Limb (tissue), 2 donors: Measurements from ENCODE around the gene PROK2.
A peak's percentile ranks its signal among the peaks of the same experiment; 100 is the strongest.

ENCODE experiments used
- DNase-seq, 2 donors: peaks; one replicate each; pipeline ENCODE4 v3.0.0-alpha.2; 2016; ENCODE audit errors: extremely low spot score in 2 of 2

PROK2 gene, protein sequence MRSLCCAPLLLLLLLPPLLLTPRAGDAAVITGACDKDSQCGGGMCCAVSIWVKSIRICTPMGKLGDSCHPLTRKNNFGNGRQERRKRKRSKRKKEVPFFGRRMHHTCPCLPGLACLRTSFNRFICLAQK

GRCh38 chr3:71784914-71785531, at the start of gene PROK2:
Gene PROK2 (minus strand): TSS chr3:71785148. CDS start chr3:71785052, 96 bp downstream.
- peak in 1 of 2 donors; percentile 59 for DNase-seq

GRCh38 chr3:71831599-71831998, 46.7 kb upstream of the PROK2 start:
- no peak for DNase-seq

- DNase-seq, result no peak
These were observed 40.8 kb upstream of the PROK2 start for GRCh38 chr3:71825551-71826283.

DNA sequence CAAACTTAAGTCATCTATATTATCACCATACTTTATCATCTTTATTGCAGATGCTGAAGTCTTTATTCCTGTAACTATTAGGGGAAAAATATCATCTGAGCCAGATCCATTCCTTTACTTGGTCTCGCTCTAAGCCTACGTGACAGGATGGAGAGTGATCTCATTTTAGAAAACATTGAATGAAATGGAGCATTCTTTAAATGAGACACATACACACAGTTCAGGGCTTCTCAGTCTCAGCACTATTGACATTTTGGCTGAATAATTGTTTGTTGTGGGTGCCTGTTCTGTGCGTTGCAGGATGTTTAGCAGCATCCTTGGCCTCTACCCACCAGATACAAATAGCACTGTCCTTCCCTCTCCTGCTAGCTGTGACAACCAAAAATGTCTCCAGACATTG, 36.2 kb upstream of the PROK2 start:
- DNase-seq, result no peak

DNA sequence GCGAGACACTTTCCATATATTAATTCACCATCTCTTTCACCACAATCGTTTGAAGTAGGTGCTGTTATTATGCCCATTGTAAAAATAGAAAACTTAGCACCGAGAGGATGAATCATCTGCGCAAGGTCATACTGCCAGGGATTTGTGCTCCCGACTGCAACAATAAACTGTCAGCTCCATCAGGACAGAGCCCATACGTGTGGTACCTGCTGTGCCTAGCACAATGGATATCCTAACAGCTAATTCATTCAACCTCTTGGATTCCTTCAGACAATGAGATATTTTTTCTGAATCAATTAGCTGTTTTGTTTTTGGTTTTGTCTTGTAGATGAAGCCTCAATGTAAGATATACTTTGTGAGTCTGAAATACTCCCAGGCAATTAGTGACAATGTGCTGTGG, 32.3 kb upstream of the PROK2 start:
- no peak for DNase-seq

- no peak for DNase-seq
These were observed 31.8 kb upstream of the PROK2 start for GRCh38 chr3:71816767-71817156.

DNA sequence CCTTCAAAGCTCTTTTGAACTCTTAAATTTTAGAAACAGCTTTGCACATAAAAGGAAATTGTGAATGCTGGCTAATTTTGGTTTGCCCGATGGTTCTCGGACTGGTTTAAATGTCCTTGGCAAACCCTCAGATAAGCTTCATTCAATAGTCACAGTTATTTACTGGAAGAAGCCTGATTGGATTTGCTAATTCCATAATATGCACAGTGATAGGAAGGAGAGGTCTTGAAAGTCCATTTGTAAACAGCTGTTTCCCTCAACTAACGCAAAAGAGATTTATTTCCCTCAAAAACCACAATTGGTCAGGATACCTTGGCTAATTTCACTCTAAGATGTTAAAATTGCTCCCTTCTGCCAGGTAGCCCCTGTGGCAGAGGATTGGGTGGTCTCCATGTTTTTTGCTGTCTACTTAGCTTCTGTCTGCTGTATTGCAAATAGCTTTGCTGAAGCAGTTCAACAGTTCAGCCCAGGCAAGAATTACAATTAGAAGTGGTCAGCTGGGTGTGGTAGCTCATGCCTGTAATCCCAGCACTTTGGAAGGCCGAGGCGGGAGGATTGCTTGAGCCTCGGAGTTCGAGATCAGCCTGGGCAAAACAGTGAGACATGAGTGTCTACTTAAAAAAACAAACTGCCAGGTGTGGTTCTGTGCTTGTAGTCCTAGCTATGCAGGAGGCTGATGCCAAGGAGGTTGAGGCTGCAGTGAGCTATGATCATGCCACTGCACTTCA, 30.6 kb upstream of the PROK2 start:
- DNase-seq, result no peak

- no peak for DNase-seq
These were observed 28.8 kb upstream of the PROK2 start for GRCh38 chr3:71813704-71814103.

- no peak for DNase-seq
These were observed 28.1 kb upstream of the PROK2 start for GRCh38 chr3:71813073-71813472.

GRCh38 chr3:71810056-71810455, 25.1 kb upstream of the PROK2 start:
- DNase-seq, result no peak

DNA sequence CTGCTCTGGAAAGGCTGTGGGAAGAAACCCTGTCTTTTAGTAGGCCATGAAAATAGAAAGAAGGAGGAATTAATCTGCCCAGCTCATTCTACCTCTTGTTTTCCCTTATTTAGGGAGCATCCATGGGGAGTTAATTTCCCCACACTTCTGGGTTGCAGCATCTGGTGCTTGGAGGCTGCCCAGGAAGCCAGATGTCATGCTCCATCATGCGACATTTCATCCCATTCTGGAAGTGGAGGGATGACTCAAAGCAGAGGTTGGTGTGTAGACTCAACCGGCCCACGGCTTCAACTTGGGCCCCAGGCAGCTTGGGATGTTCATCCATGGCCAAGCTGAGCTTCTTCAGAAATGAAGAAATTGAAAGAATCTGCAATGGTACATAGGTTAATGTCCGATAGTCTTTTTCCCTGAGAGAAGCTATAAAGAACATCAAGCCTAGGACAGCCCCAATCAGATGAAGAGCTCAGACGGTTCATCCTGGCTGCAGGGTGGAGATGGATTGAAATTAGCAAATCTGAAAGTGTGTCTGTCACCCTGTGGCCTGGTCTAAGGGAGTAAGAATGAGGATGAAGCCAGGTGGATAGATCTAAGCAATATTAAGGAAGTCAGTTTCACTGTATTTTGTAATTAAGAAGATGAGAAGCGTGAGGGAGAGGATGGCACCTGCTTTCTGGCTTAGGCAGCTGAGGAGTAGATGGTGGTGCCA, 24.5 kb upstream of the PROK2 start:
- DNase-seq, result no peak

GRCh38 chr3:71806736-71807135, 21.8 kb upstream of the PROK2 start:
- no peak for DNase-seq

GRCh38 chr3:71805691-71806090, 20.7 kb upstream of the PROK2 start:
- no peak for DNase-seq

DNA sequence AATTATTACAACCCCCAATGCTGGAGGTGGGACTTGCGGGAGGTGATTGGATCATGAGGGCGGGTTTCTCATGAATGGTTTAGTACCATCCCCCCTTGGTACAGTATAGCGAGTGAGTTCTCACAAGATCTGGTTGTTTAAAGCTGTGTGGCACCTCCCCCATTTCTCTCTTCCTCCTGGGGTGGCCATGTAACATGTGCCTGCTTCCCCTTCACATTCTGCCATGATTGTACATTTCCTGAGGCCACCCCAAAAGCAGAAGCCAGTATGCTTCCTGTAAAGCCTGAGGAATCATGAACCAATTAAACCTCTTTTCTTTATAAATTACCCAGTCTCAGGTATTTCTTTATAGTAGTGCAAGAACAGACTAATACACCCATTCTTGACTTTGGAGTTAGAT, 20.3 kb upstream of the PROK2 start:
- no peak for DNase-seq

DNA sequence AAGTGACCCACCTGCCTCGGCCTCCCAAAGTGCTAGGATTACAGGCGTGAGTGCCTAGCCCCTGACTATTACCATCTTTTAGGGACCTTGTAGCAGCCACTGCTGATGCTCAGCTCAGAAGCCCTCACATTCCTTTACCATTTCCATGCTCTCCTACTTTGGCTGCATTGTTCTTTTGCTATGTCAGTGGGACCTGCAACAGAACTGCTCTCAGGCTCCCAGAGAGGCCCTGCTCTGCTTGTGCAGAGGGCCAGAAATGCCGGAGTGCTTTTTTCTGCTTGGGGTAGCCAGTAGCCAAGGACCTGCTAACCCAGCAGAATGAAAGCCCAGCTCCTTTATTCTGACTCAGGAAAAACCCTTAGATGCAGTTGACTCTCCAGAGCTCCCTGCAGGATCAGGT, 18.3 kb upstream of the PROK2 start:
- DNase-seq, result no peak

- DNase-seq, result no peak
These were observed 17.0 kb upstream of the PROK2 start for GRCh38 chr3:71801986-71802385.

DNA sequence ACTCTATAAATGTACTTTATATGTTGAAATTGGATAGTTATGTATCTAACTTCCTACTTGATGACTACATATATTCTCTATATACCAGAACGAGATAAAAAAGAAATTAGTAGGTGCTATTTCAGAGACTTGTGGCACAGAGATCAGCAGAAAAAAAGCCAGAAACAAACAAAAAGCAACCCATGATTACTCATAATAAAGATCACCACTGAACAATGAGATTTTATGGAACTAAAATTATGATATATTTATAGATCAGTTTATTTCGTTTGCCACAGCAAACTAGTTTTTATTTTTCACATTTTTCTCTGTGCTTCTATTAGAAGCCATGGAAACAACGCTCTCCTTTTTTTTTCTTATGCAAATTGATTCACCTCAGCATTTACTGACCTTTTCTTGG, 15.1 kb upstream of the PROK2 start:
- DNase-seq, result no peak

DNA sequence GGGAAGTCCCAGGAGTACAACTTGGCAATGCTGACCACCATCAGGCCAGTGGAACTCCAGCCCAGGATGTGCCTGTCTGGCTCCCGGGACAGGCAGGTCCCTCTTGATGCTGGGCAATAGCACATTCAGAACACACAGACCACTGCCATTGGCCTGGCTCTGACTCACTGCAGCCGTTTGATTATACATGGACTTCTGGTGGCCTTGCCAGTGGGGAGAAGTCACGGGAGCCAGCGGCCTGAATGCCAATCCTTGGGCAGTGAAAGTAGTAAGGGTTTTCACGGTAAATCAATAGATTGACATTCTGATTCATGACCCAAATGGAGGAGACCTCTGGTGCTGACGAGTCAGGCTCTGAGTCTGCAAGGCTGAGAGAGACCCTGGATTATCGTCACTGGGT, 12.5 kb upstream of the PROK2 start:
- DNase-seq, result no peak

DNA sequence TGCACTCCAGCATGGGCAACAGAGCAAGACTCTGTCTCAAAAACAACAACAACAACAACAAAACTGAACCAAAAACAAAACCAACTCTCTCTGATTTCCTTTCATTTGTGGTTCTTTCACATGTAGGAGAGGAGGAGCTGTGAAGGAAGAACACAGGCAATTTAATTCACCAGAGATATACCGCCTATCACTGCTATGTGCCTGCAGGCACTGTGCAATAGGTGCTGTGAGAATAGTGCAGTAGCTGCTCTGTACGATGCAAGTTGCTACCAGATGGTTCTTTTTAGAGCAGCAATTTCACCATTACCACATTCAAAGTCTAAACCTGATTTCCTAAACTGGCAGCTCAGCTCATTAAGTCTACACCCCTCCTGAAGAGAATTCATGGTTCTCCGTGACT, 11.3 kb upstream of the PROK2 start:
- no peak for DNase-seq

DNA sequence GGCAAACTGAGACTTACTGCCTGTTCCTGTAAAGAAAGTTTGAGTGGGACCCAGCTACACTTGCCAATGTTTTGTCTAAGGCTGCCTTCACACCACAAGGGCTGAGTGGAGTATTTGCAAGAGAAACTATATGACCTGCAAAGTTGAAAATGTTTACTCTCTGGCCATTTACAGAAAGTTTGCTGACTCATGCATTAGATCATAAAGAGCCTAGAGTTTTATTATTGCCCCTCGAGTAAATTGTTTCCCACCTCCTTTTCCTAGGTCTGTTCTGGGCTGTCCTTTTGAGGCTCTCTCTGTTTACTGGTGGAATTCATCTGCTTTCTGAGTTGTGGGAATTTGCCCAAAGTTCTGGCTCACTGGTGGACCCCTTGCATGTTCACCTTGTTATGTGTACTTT, 6.7 kb upstream of the PROK2 start:
- DNase-seq, result no peak

DNA sequence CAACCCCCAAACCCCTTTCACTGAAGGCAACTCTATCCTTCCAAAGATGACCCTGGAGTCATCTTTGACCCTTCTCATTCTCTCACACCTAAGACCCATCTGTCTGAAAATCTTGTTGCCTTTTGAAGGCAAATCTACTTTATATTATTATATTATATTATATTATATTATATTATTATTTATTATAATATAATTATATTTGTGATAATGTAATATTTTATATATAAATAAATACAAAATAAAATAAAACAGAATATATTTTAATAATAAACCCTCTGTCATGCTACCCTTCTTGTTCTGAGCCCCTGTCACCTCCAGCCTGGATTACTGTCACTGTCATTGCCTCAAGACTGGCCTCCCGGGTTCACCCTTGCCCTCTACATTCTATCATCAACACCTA, 5.0 kb upstream of the PROK2 start:
- DNase-seq, result no peak

- DNase-seq, result no peak
These were observed 3.0 kb upstream of the PROK2 start for GRCh38 chr3:71787851-71788405.
